H1 (cell line): ENCODE measurements around the gene COQ7. TPM values are rescaled to one million over a fixed set of nuclear protein-coding genes. Genes with fewer than 3 reads are reported as not detected.

ENCODE experiments used
- BACH1 ChIP-seq: IDR thresholded peaks from 2 replicates; pipeline ENCODE4 v1.6.1; 2012; ENCODE audit warnings: low read length, improper control_type of control experiment
- CBX8 ChIP-seq: fragments of 300-800, 300-1000 bp; sonication (generic); IDR thresholded peaks from 2 replicates; pipeline ENCODE4 v1.7.1; 2016; ENCODE audit warnings: low read depth, low read length, borderline replicate concordance
- CHD1 ChIP-seq: IDR thresholded peaks from 2 replicates; pipeline ENCODE4 v1.6.1; 2012; ENCODE audit warnings: low read depth, low read length, improper control_type of control experiment
- EGR1 ChIP-seq: IDR thresholded peaks from 2 replicates; pipeline ENCODE4 v1.6.1; 2011; ENCODE audit warnings: low read depth, low read length, borderline replicate concordance
- HDAC2 ChIP-seq, 2 experiments: fragments of 300-600 bp in 1 of 2; sonication (generic) in 1 of 2; IDR thresholded peaks; 2 replicates each; pipeline ENCODE4 v1.6.1; 2011 to 2012; ENCODE audit warnings: low read depth in 2 of 2, low read length in 2 of 2, mild to moderate bottlenecking in 2 of 2, moderate library complexity in 2 of 2, borderline replicate concordance in 1 of 2, inconsistent platforms in 1 of 2
- RBBP5 ChIP-seq: IDR thresholded peaks from 2 replicates; pipeline ENCODE4 v1.7.1; 2012; ENCODE audit warnings: low read depth, mild to moderate bottlenecking, inconsistent platforms, low read length, moderate library complexity, borderline replicate concordance
- SIRT6 ChIP-seq: IDR thresholded peaks from one replicate; pipeline ENCODE4 v1.7.1; 2012; ENCODE audit warnings: low read length, inconsistent platforms
- SIX5 ChIP-seq: IDR thresholded peaks from 2 replicates; pipeline ENCODE4 v1.6.1; 2011; ENCODE audit warnings: mild to moderate bottlenecking, low read depth, low read length
- polyA plus RNA-seq, 7 experiments: library from polyadenylated mRNA; depleted of rRNA in 3 of 7; stranded (reverse) in 5 of 7; unstranded in 2 of 7; fragments of >200 nt in 5 of 7; fragments of 200-250 nt in 2 of 7; gene quantifications; 1 replicate in 5 of 7; 2 replicates in 1 of 7; 4 replicates in 1 of 7; pipeline versions ENCODE4 v1.2.1 to v1.2.3, GENCODE V29; 2011 to 2013; ENCODE audit warnings: missing spikeins in 2 of 7, mixed read lengths in 2 of 7
- total RNA-seq: library from RNA; stranded (reverse); fragmentation: NEBNext Ultra II Directional; extraction: Animal tissue kit (Norgen Biotek cat#: 25700); gene quantifications from 2 replicates; pipeline ENCODE4 v1.2.1, GENCODE V29; 2021

COQ7 gene
- total and polyA plus RNA-seq, 2 of the 8 experiments (the other 6 are each of a cell fraction or from before 2014, with no cell fraction given) = 7.1 to 15.2 TPM

DNA sequence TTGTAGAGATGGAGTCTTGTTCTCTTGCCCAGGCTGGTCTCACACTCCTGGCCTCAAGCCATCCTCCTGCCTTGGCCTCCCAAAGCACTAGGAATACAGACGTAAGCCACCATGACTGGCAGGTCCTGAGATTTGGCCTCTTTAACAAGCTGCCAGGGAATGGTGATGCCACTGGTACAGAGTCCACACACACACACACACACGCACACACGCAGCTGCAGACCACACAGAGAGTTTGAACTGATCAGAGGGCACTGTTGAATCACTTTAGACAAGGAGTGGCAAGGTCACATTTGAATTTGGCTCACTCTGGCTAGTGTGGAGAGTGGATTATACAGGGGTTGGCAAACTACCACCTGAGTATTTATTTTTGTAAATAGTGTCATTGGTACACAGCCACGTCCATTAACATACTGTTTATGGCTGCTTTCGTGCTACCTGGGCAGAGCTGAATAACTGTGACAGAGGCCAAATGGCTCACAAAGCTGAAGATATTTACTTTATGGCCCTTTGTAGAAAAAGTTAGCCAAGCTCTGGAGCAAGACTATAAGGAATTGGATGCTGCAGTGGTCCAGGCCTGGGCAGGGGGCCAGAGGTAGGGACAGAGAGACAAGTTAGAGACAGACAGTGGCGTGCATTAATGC, 56.2 kb downstream of the COQ7 start (continued):
- TF ChIP-seq CHD1 (no peak), SIX5 (no peak), EGR1 (no peak), BACH1 (no peak), RBBP5 (no peak), CBX8 (no peak), HDAC2 (IDR thresholded peaks at IDR 0.05; ENCODE audit: borderline replicate concordance in 1 of 2, low read depth in 2 of 2, low read length in 2 of 2) (no peak), SIRT6 (no peak)
